Fibroblast of skin of right quadriceps (primary cell): ENCODE results near the gene VKORC1.
"Not testable (repeated sequence)": the region's sequence is repeated elsewhere in the genome, so short reads cannot be mapped to it uniquely, and the experiment has no call there.

Source experiments
- DNase-seq: peaks from one replicate; pipeline ENCODE4 v3.0.0-alpha.2; 2013

The VKORC1 gene

DNA sequence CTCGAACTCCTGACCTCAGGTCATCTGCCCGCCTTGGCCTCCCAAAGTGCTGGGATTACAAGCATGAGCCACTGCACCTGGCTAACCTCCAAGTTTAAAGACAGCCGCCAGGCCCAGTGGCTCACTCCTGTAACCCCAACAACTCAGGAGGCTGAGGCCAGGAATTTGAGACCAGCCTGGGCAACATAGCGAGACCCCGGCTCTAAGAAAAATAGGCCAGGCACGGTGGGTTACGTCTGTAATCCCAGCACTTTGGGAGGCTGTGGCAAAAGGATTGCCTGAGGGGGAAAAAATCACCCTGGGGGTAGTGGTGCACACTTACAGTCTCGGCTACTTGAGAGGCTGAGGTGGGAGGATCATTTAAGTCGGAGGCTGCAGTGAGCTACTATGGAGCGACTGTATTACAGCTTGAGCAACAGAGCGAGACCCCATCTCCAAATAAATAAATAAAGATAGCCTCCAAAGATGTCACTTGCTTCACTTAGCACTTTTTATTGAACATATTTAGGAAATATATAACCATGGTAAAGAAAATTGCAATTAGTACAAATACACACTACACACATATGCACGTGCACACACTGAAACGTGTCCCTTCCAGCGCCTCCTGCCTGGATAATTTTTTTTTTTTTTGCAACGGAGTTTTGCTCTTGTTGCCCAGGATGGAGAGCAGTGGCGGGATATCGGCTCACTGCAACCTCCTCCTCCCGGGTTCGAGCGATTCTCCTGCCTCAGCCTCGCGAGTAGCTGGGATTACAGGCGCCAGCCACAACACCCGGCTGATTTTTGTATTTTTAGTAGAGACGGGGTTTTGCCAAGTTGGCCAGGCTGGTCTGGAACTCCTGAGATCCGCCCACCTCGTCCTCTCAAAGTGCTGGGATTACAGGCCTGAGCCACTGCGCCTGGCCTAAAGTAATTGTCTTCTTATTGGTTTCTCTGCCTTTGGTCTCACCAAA is 12.2 kb upstream of the VKORC1 start:
- no peak for DNase-seq

- peak; percentile 47 for DNase-seq
These were observed 11.1 kb upstream of the VKORC1 start for GRCh38 chr16:31105677-31106213.

DNA sequence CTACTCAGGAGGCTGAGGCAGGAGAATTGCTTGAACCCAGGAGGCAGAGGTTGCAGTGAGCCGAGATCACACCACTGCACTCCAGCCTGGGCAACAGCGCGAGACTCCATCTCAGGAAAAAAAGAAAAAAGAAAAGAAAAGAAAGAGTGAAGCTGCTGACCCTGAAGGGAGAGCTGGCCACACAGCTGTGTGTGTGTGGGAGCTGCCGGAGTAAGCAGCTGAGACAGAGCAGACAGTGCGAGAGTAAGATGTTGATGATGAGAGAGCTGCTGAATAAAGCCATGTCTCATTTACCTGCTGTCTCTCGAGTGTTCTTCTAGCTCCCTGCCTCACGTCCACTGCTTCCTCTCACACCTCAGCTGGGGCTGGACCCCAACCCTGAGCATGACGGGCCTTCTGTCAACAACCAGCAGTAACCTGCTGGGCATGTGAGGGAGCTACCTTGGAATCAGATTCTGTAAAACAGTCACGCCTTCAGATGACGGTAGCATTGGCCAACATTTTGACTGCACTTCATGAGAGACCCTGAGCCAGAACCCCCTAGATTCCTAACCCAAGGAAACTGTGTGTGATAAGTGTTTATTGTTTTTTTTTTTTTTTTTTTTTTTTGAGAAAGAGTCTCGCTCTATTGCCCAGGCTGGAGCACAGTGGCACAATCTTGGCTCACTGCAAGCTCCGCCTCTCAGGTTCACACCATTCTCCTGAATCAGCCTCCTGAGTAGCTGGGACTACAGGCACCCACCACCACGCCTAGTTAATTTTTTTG is 6.5 kb upstream of the VKORC1 start:
- DNase-seq: not testable (repeated sequence)

- no peak for DNase-seq
These were observed 5.5 kb upstream of the VKORC1 start for GRCh38 chr16:31099860-31100638.

- no peak for DNase-seq
These were observed 541 bp downstream of the VKORC1 start for GRCh38 chr16:31094088-31094423.

DNA sequence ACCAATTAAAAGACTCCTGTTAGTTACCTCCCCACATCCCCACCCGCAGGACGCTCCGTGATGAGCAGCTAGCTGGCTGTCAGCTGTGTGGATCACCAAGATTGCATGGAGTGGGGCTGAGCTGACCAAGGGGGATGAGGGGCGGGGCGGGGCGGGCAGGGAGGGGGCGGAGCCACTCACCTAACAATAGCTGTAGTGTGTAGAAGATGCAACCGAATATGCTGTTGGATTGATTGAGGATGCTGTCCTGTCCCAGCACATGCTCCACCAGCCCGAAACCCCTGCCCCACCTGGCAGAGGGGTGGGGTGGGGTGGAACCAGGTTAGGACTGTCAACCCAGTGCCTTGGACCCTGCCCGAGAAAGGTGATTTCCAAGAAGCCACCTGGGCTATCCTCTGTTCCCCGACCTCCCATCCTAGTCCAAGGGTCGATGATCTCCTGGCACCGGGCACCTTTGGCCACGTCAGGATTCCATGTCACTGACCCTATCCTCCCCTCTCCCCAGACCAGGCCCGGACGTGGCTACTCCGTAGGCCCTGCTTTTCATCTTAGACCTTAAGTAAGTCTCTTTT is 1.4 kb downstream of the VKORC1 start:
- DNase-seq: peak; percentile 43

GRCh38 chr16:31092330-31092729 is 2.3 kb downstream of the VKORC1 start:
- DNase-seq: no peak

DNA sequence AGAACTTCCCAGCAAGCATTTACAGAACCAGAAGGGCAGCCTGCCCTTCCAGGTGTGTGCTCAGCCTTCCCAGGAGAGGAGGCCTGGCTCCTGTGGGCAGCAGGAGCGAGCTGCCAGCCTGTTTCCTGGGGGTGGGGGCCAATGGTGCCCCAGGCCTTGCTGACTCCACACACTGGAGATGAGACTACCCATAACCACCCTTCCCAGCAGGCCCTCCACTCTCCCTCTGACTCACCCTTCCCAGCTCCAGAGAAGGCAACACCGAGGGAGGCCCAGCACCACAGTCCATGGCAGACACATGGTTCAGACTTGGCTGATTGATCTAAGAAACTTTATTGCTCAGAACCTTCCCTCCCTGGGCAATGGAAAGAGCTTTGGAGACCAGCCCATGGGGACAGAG is 4.1 kb downstream of the VKORC1 start:
- DNase-seq: no peak

GRCh38 chr16:31089199-31089598 is 5.4 kb downstream of the VKORC1 start:
- no peak for DNase-seq

DNA sequence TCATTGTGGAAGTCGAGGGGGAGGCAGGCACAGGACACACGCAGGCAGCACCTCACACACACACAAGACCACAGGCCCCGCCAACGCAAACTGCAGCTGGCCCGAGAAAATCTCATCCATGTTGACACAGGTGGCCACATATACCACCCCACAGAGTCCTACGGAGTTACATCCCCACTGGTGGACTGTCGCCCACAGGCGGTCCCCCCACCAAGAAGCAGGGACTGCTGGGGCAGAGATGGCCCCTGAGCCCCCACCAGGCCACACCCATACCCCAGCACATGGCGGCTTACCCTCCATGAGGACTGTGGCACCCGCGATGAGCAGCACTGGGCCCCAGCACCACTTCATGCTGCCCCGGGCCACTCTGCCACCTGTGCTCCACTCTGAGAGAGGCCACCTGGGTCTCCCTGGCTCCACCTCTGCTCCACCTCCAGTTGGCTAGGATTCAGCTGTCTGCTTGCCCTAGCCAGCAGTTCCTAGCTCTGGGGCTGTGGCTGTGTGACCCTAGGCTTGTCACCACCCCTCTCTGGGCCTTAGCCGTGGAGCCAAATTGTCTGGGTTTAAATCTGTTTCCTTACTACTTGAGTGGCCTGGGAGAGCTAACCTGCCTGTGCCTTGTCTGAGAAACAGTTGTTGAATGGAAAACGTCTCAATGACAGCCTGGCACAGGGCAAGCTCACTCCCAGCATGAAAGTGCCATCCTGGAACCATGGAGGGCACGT is 6.0 kb downstream of the VKORC1 start, which contains the start of gene PRSS53:
Gene PRSS53 (minus strand): TSS at position 485 of the 725 bp plus-strand sequence. CDS start 134 bp downstream, at position 351.
- no peak for DNase-seq

DNA sequence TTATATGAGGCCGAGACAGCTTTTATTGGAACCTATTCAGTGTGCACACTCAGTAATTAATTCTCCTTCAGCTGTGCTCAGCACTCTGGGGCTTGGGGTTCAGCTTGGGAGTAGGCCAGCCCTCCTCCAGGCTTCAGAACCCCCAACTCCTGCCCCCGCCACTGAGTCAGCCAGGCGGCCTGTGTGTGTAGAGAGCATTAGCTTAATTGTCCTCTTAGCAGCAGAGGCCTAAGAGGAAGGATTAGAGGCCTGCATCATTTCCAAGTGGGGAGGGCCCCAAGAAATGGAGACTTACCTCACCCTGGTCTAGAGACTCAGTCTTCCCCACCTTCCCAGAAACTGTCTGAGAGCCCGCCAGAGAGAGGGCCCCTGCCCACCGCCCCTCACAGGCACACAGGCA is 6.6 kb downstream of the VKORC1 start:
- no peak for DNase-seq

DNA sequence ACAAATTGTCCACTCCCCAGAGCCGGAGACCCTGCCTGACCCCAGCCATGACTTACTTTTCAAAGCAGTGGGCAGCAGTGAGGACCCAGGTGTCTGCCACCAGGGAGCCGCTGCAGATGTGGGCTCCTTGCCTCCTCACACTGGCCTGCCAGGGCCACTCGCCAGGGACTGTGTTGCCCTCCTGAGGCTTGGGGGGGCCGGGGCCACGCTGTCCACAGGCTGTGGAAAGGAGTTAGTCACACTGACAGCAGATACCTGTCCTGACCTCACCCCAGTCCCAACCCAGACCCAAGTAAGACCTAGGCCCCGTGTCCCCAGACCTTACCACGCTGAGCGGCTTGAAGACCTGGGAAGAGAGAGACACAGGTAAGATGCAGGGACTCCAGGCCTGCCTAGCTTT is 7.1 kb downstream of the VKORC1 start:
- DNase-seq: no peak

GRCh38 chr16:31086629-31086906 is 8.0 kb downstream of the VKORC1 start:
- DNase-seq: no peak

DNA sequence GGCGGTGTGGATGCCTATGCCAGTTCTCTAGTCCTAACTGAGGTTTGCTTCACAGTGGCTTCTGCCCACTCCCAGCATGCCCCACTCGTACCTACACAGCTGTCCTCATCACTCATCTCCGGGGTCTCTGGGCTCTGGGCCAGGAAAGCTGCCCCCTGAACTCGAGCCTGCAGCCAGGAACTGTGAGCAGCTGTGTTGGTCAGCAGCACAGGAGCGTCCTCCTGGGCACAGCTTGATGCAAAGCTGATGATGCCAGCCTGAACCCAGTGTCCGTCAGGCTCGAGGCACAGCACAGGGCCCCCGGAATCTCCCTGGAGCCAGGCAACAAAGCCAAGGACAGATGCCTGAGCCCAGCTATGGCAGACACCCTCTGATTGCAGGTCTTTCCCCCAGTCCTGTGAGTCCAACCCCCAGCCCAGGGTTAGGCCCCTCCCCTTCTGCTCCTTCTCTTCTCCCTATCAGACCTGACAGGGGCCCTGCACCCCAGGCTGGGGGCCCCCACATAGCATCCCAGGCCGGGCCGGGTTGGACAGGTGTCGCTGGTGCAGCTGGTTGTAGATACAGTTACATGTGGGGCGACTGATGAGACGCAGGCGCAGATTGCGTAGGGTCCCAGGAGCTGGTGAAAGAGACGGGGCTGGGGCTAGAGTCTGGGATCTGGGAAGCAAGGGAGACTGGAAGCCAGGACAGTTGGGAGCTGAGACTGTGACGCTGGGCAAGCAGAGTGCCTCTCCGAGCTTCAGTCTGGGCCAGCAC is 8.5 kb downstream of the VKORC1 start:
- no peak for DNase-seq

DNA sequence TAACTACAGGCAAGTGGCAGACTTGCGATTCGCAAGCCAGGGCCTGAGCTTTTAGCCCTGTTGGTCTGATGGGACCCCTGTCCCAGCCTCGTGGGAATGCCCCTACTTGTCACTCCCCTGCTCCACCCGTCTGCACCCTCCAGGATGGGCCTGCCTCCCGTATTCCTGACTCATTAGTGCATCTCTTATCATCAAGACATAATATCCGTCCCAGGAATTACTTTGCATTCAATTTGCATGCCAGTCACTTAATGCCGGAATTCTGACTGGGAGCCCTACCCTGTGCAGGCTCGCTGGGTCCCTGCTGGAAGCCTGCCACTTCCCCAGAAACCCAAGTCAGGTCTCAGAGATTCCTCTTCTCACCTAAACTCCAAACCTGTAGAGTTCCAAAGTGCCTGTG is 9.2 kb downstream of the VKORC1 start:
- DNase-seq: no peak

DNA sequence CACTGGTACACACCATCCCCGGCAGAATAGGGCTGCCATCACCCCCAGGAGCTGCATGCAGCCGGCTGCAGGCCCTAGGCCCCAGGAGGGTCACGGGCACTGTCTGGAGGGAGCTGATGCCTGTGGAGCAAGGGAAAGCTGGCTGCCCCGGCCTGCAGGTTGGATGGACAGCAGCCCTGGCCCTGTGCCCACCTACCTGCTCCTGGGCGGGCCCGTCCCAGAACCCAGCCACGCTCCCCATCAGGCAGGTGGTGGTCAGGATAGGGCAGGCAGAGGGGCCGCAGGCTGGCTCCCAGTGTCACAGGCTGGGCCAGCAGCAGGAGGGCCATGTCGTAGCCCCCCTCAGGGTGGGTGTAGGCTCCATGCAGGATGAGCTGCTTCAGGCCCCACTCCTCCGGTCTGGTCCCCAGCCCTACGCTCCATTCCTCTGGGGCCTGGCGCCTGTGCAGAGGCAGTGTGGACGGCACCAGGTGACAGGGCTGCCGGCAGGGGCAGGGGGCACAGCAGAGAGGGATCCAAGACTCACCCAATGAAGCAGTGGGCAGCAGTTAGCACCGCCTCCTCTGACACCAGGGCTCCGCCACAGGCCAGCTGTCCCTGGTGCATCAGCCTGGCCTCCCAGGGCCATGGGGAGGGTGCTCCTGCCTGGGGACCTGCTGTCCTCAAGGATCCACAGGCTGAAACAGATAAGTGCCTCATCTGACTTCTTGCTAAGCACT is 9.9 kb downstream of the VKORC1 start:
- no peak for DNase-seq

DNA sequence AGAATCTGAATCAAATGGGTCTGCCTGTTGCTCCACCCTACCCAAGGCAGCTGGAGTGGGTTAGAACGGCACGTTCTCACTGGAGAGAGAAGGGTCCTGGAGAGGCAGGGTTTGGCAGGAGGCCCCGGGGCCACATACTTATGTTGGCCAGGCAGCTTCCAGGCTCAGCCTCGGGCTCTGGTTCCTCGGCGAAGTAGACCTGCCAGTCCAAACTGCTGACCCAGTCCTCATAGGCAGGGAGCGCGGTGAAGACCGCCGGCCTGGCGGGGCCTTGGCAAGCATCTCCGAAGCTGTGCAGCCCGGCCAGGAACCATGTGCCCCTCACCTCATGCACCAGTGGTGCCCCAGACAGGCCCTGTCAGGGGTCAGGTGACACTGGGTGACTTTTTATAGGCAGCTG is 10.6 kb downstream of the VKORC1 start:
- DNase-seq: no peak

DNA sequence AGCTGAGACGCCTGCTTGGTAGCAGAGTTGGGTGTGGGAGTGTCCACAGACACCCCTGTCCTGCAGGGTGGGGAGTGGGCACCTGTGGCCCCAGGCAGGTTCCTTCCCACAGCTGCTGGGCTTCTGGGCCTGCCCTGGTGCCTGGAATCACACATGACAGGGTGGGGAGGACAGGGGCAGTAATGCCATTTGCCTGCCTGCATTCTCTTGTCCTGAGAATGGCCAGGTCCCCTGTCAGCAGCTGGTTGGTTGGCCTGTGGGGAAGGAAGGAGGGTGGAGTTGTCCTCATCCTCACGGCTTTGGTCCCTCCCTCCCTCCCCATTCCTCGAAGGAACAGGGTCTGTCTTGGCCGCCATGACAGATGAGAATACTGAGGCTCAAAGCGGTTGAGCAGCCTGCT is 11.0 kb downstream of the VKORC1 start:
- DNase-seq: no peak

DNA sequence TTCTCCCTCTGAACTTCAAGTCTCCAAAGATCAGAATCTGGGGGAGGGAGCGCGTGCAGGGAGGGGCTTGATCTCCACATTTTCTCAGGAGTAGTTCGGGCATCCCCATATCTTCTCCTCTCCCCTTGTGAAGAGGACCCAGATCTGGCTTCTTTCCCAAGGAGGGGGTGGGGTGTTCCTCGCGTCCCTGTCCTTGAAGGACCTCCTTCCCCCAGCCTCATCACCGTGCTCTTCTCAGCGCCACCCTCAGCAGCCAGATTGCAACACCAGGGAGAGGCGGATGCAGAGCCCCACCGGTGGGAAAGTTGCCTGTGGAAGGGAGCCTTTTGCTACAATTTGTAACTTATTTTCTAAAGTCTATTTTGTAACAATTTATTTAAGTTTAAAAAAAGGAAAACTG is 11.5 kb downstream of the VKORC1 start:
- no peak for DNase-seq

GRCh38 chr16:31082368-31083045 is 12.1 kb downstream of the VKORC1 start:
- no peak for DNase-seq
